HepG2 (cell line): ENCODE measurements around the gene MSI2. TPM values are rescaled to one million over a fixed set of nuclear protein-coding genes. Genes with fewer than 3 reads are reported as not detected.

Experiments used
- HNRNPLL ChIP-seq: fragments of 200-400 bp; formaldehyde crosslinking; IDR thresholded peaks from 2 replicates; pipeline ENCODE4 v1.6.1; 2017; ENCODE audit warnings: mild to moderate bottlenecking, low read depth, low read length; ENCODE audit not compliant: poor library complexity, severe bottlenecking
- MED8 ChIP-seq: sonication (generic); formaldehyde crosslinking; IDR thresholded peaks from 2 replicates; pipeline ENCODE4 v1.8.1; 2023; ENCODE audit warnings: mild to moderate bottlenecking, missing genetic modification reagents; ENCODE audit not compliant: insufficient replicate concordance
- MEF2D ChIP-seq: sonication (generic); formaldehyde crosslinking; IDR thresholded peaks from 2 replicates; pipeline ENCODE4 v1.5.1; 2020; ENCODE audit warnings: mild to moderate bottlenecking, missing genetic modification reagents
- MIXL1 ChIP-seq: IDR thresholded peaks from 2 replicates; pipeline ENCODE4 v1.6.1; 2016
- MXI1 ChIP-seq: IDR thresholded peaks from 3 replicates; pipeline ENCODE4 v1.6.1; 2012; ENCODE audit warnings: low read depth, low read length, inconsistent platforms, borderline replicate concordance
- PATZ1 ChIP-seq: sonication (generic); formaldehyde crosslinking; IDR thresholded peaks from 2 replicates; pipeline ENCODE4 v1.4.0; 2020; ENCODE audit warnings: missing genetic modification reagents
- POLR2A ChIP-seq, 2 experiments: IDR thresholded peaks; 2 replicates each; pipeline ENCODE4 v1.6.1; 2011; ENCODE audit warnings: low read depth in 2 of 2, low read length in 2 of 2, mild to moderate bottlenecking in 1 of 2, moderate library complexity in 1 of 2; ENCODE audit not compliant: insufficient read depth in 1 of 2
- PRMT3 ChIP-seq: sonication (generic); formaldehyde crosslinking; IDR thresholded peaks from 2 replicates; pipeline ENCODE4 v1.8.1; 2022; ENCODE audit warnings: low read depth, mild to moderate bottlenecking, moderate library complexity, missing genetic modification reagents, borderline replicate concordance
- ZBTB34 ChIP-seq: sonication (generic); formaldehyde crosslinking; IDR thresholded peaks from 2 replicates; pipeline ENCODE4 v1.8.0; 2022; ENCODE audit warnings: mild to moderate bottlenecking, missing genetic modification reagents
- ZNF256 ChIP-seq: sonication (generic); formaldehyde crosslinking; conservative IDR thresholded peaks from 2 replicates; pipeline ENCODE4 v1.4.0; 2020; ENCODE audit warnings: missing genetic modification reagents
- ZNF598 ChIP-seq: sonication (generic); formaldehyde crosslinking; IDR thresholded peaks from 2 replicates; pipeline ENCODE4 v1.5.1; 2020; ENCODE audit warnings: mild to moderate bottlenecking, missing genetic modification reagents, borderline replicate concordance
- ZNF614 ChIP-seq: IDR thresholded peaks from 2 replicates; pipeline ENCODE4 v1.6.1; 2018; ENCODE audit warnings: missing biosample characterization, missing genetic modification reagents, inconsistent platforms, borderline replicate concordance
- ZNF615 ChIP-seq: sonication (generic); formaldehyde crosslinking; IDR thresholded peaks from 2 replicates; pipeline ENCODE4 v1.5.0; 2020; ENCODE audit warnings: mild to moderate bottlenecking, missing genetic modification reagents, borderline replicate concordance
- ZNF660 ChIP-seq: sonication (generic); formaldehyde crosslinking; IDR thresholded peaks from 2 replicates; pipeline ENCODE4 v1.5.1; 2020; ENCODE audit warnings: mild to moderate bottlenecking, low read depth, missing genetic modification reagents, borderline replicate concordance
- ZNF703 ChIP-seq: sonication (generic); formaldehyde crosslinking; IDR thresholded peaks from 2 replicates; pipeline ENCODE4 v1.5.1; 2020; ENCODE audit warnings: missing genetic modification reagents, mild to moderate bottlenecking, moderate library complexity, borderline replicate concordance
- polyA plus RNA-seq, 8 experiments: library from polyadenylated mRNA; depleted of rRNA in 3 of 8; stranded (reverse) in 7 of 8; unstranded in 1 of 8; fragments of >200 nt; fragmentation: Illumina TruSeq in 4 of 8; extraction: Trizol in 4 of 8; gene quantifications; 2 replicates each; pipeline versions ENCODE4 v1.2.1 to v1.2.3, GENCODE V29; 2011 to 2016; ENCODE audit warnings: low read depth in 4 of 8, missing spikeins in 1 of 8, mixed read lengths in 1 of 8; ENCODE audit not compliant: insufficient read depth in 1 of 8
- total RNA-seq, 5 experiments: library from RNA; depleted of rRNA; stranded (reverse); fragments of >200 nt; fragmentation: Illumina TruSeq; extraction: Trizol; gene quantifications; 2 replicates each; pipeline ENCODE4 v1.2.3, GENCODE V29; 2016; ENCODE audit warnings: low read depth in 1 of 5
- TF ChIP-seq, protein P1 (sequence below): sonication (generic); formaldehyde crosslinking; IDR thresholded peaks from 2 replicates; pipeline ENCODE4 v1.9.0; 2022; ENCODE audit warnings: missing genetic modification reagents, mild to moderate bottlenecking, borderline replicate concordance
- TF ChIP-seq, protein P2 (sequence below): sonication (generic); formaldehyde crosslinking; conservative IDR thresholded peaks from 2 replicates; pipeline ENCODE4 v1.4.0; 2020; ENCODE audit warnings: missing genetic modification reagents
- TF ChIP-seq, protein P3 (sequence below): sonication (generic); formaldehyde crosslinking; IDR thresholded peaks from 2 replicates; pipeline ENCODE4 v1.4.0; 2020; ENCODE audit warnings: missing genetic modification reagents
- TF ChIP-seq, protein P4 (sequence below): IDR thresholded peaks from 2 replicates; pipeline ENCODE4 v1.6.1; 2016; ENCODE audit warnings: missing genetic modification reagents, missing compliant biosample characterization

MSI2 gene
- total and polyA plus RNA-seq, 2 of the 13 experiments (the other 11 are each of a cell fraction or from before 2014, with no cell fraction given) = 77.5 to 78.4 TPM

DNA sequence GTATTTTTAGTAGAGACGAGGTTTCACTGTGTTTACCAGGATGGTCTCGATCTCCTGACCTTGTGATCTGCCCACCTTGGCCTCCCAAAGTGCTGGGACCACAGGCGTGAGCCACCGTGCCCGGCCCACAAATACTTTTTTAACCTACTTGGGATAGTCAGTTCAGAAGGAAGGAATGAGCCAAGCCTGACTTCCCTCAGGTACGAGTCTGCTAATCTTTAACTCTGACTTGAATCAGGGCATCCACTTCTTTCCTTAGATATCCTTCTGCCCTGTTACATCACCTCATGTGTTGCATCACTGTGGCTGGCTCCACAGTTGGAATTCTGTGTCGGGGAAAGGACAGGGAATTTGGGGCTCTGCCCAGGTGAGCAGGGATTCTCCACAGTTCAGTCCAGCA lies 120.8 kb downstream of the MSI2 start (continued):
- TF ChIP-seq, protein P1, sequence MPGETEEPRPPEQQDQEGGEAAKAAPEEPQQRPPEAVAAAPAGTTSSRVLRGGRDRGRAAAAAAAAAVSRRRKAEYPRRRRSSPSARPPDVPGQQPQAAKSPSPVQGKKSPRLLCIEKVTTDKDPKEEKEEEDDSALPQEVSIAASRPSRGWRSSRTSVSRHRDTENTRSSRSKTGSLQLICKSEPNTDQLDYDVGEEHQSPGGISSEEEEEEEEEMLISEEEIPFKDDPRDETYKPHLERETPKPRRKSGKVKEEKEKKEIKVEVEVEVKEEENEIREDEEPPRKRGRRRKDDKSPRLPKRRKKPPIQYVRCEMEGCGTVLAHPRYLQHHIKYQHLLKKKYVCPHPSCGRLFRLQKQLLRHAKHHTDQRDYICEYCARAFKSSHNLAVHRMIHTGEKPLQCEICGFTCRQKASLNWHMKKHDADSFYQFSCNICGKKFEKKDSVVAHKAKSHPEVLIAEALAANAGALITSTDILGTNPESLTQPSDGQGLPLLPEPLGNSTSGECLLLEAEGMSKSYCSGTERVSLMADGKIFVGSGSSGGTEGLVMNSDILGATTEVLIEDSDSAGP = no peak; the same call in 1 of the 2 replicates
- TF ChIP-seq MED8 (CRISPR knock-in tag) (no peak), MIXL1 (CRISPR knock-in tag) (peak; percentile 31; the same call in 1 of the 2 replicates), ZNF703 (CRISPR knock-in tag) (no peak), POLR2A (IDR thresholded peaks at IDR 0.05; ENCODE audit: insufficient read depth in 1 of 2, low read depth in 2 of 2, low read length in 2 of 2) (no peak), ZNF256 (CRISPR knock-in tag) (no peak), ZNF615 (CRISPR knock-in tag) (no peak), ZNF598 (CRISPR knock-in tag) (no peak), PATZ1 (CRISPR knock-in tag) (peak; percentile 59; the same call in 1 of the 2 replicates), MXI1 (no peak), ZBTB34 (CRISPR knock-in tag) (no peak), HNRNPLL (no peak), ZNF660 (no peak), PRMT3 (CRISPR knock-in tag) (no peak), ZNF614 (CRISPR knock-in tag) (peak; percentile 73; the same call in 1 of the 2 replicates), MEF2D (CRISPR knock-in tag) (no peak)
- TF ChIP-seq, protein P2, sequence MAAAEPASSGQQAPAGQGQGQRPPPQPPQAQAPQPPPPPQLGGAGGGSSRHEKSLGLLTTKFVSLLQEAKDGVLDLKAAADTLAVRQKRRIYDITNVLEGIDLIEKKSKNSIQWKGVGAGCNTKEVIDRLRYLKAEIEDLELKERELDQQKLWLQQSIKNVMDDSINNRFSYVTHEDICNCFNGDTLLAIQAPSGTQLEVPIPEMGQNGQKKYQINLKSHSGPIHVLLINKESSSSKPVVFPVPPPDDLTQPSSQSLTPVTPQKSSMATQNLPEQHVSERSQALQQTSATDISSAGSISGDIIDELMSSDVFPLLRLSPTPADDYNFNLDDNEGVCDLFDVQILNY (CRISPR knock-in tag) = no peak
- TF ChIP-seq, protein P3, sequence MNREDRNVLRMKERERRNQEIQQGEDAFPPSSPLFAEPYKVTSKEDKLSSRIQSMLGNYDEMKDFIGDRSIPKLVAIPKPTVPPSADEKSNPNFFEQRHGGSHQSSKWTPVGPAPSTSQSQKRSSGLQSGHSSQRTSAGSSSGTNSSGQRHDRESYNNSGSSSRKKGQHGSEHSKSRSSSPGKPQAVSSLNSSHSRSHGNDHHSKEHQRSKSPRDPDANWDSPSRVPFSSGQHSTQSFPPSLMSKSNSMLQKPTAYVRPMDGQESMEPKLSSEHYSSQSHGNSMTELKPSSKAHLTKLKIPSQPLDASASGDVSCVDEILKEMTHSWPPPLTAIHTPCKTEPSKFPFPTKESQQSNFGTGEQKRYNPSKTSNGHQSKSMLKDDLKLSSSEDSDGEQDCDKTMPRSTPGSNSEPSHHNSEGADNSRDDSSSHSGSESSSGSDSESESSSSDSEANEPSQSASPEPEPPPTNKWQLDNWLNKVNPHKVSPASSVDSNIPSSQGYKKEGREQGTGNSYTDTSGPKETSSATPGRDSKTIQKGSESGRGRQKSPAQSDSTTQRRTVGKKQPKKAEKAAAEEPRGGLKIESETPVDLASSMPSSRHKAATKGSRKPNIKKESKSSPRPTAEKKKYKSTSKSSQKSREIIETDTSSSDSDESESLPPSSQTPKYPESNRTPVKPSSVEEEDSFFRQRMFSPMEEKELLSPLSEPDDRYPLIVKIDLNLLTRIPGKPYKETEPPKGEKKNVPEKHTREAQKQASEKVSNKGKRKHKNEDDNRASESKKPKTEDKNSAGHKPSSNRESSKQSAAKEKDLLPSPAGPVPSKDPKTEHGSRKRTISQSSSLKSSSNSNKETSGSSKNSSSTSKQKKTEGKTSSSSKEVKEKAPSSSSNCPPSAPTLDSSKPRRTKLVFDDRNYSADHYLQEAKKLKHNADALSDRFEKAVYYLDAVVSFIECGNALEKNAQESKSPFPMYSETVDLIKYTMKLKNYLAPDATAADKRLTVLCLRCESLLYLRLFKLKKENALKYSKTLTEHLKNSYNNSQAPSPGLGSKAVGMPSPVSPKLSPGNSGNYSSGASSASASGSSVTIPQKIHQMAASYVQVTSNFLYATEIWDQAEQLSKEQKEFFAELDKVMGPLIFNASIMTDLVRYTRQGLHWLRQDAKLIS (CRISPR knock-in tag) = no peak
- TF ChIP-seq, protein P4, sequence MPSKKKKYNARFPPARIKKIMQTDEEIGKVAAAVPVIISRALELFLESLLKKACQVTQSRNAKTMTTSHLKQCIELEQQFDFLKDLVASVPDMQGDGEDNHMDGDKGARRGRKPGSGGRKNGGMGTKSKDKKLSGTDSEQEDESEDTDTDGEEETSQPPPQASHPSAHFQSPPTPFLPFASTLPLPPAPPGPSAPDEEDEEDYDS = 0 out of 2 replicates have a peak, but pooled peaks have one; percentile 28
